ENCODE results near the gene FNBP1L. TPM values are rescaled to one million over a fixed set of nuclear protein-coding genes. Genes with fewer than 3 reads are reported as not detected.
"Not testable (repeated sequence)": the region's sequence is repeated elsewhere in the genome, so short reads cannot be mapped to it uniquely, and the experiment has no call there.

Gene FNBP1L
- total and polyA plus RNA-seq, 2 of the 8 experiments (the other 6 are each of a cell fraction or from before 2014, with no cell fraction given), result 48.9 to 95.9 TPM

- H3K4me1 ChIP-seq (replicated peaks in 1 of 4; ENCODE audit: control insufficient read depth in 3 of 4, insufficient read depth in 4 of 4, low read length in 3 of 4); H3K4me3 ChIP-seq (ENCODE audit: extremely low read depth in 1 of 4, insufficient read depth in 2 of 4, low read depth in 3 of 4, low read length in 4 of 4); H3K27me3 ChIP-seq (replicated peaks in 1 of 4; ENCODE audit: control insufficient read depth in 3 of 4, extremely low read depth in 1 of 4, insufficient read depth in 3 of 4, low read length in 3 of 4); H3K4ac ChIP-seq (replicated peaks; ENCODE audit: insufficient read length, low read depth, low read length); H3K79me1 ChIP-seq (ENCODE audit: low read depth, low read length); H3K23me2 ChIP-seq (ENCODE audit: low read depth, low read length); H2BK15ac ChIP-seq (ENCODE audit: low read length); H4K8ac ChIP-seq (ENCODE audit: extremely low read depth, insufficient read depth, low read length); H2BK120ac ChIP-seq (replicated peaks; ENCODE audit: low read depth, low read length); H2BK12ac ChIP-seq (ENCODE audit: low read depth, low read length); H3K36me3 ChIP-seq (ENCODE audit: control insufficient read depth in 2 of 4, insufficient read depth in 4 of 4, low read length in 3 of 4); H3K27ac ChIP-seq (ENCODE audit: low read depth, low read length); H3K9ac ChIP-seq (replicated peaks in 1 of 4; ENCODE audit: extremely low read depth in 1 of 4, low read depth in 3 of 4, low read length in 3 of 4); H4K91ac ChIP-seq (replicated peaks; ENCODE audit: insufficient read length, low read length); FAIRE-seq; H2AK5ac ChIP-seq (ENCODE audit: low read depth, low read length); H3K18ac ChIP-seq (ENCODE audit: extremely low read depth, low read length); H3K14ac ChIP-seq (ENCODE audit: insufficient read length); H2BK20ac ChIP-seq (ENCODE audit: low read length); H3K4me2 ChIP-seq (ENCODE audit: insufficient read depth in 1 of 2, low read depth in 2 of 2, low read length in 2 of 2); H4K5ac ChIP-seq (ENCODE audit: insufficient read length, low read depth, low read length); H2BK5ac ChIP-seq (ENCODE audit: low read depth, low read length); POLR2A ChIA-PET (ENCODE audit: partially characterized antibody); DNase-seq (ENCODE audit: low read depth in 1 of 2, low spot score in 2 of 2); H2AFZ ChIP-seq (ENCODE audit: low read length); H3K23ac ChIP-seq (ENCODE audit: insufficient read length); H3K56ac ChIP-seq (replicated peaks; ENCODE audit: insufficient read length, low read depth, low read length); H3K9me3 ChIP-seq (ENCODE audit: insufficient read depth in 2 of 2, low read depth in 1 of 2, low read length in 1 of 2): not testable (repeated sequence)
- Histone ChIP-seq H4K20me1 (replicated peaks in 1 of 2; ENCODE audit: control insufficient read depth in 1 of 2, insufficient read depth in 2 of 2, low read length in 2 of 2) (peaks cover 21 to 29% of the 10 kb centered on the region in 2 experiments), H3K79me2 (ENCODE audit: control insufficient read depth in 1 of 2, insufficient read depth in 2 of 2, low read length in 2 of 2) (peaks cover 56 to 99% of the 10 kb centered on the region in 2 experiments)
- CTCF ChIA-PET (ENCODE audit: partially characterized antibody), result interaction anchor here (1.4 kb wide), 1 partner anchor 13 kb away, joined by 3 read pairs; no protein-coding TSS in a partner anchor
- WGBS, 2 experiments (ENCODE audit: extremely low coverage in 1 of 2, insufficient coverage in 1 of 2, insufficient read length in 1 of 2, insufficient replicate concordance in 2 of 2, low coverage in 1 of 2, low lambda C conversion rate in 2 of 2, missing lambda C conversion rate in 1 of 2), result 99% methylated on average over 5 of the region's 6 CpGs; no CpG with 5 or more reads in 1 of the 2 experiments
These were observed 17.6 kb downstream of the FNBP1L start for GRCh38 chr1:93465371-93466082.

All from H1 (cell line).